Testis (tissue), 3 donors: ENCODE results near the gene GRIN3B. TPM values are rescaled to one million over a fixed set of nuclear protein-coding genes. Genes with fewer than 3 reads are reported as not detected.

ENCODE experiments used
- DNase-seq: peaks from one replicate; pipeline ENCODE4 v3.0.0-alpha.2; 2019
- H3K27ac ChIP-seq, 2 donors: fragments of 200-600 bp; sonication (generic); one replicate each; pipeline ENCODE4 v1.5.1; 2019
- H3K27me3 ChIP-seq: fragments of 200-600 bp; sonication (generic); one replicate; pipeline ENCODE4 v1.5.1; 2019
- H3K36me3 ChIP-seq: fragments of 200-600 bp; sonication (generic); one replicate; pipeline ENCODE4 v1.5.1; 2017; ENCODE audit warnings: low read depth; ENCODE audit errors: missing control alignments
- H3K4me1 ChIP-seq: fragments of 200-600 bp; sonication (generic); one replicate; pipeline ENCODE4 v1.5.1; 2019
- H3K4me3 ChIP-seq, 2 donors: fragments of 200-600 bp; sonication (generic); one replicate each; pipeline ENCODE4 v1.5.1; 2017 to 2019
- H3K9me3 ChIP-seq: fragments of 200-600 bp; sonication (generic); one replicate; pipeline ENCODE4 v1.5.1; 2017
- POLR2A ChIP-seq: fragments of 450-650 bp; IDR thresholded peaks from one replicate; pipeline ENCODE4 v1.6.1; 2017; ENCODE audit warnings: antibody characterized with exemption, mild to moderate bottlenecking, moderate library complexity
- WGBS, 2 donors: methylation state at CpG; one replicate each; pipeline ENCODE4 v1.1.5; 2018; 5-methylcytosine and 5-hydroxymethylcytosine counted together
- intact Hi-C: fragments of 100-400 bp; cut with DNase I; formaldehyde crosslinking; loops from one replicate; pipeline ENCODE4 v1.15.1; 2023; ENCODE audit warnings: low total_unique reads
- polyA plus RNA-seq: library from polyadenylated mRNA; stranded (reverse); fragments of 350-450 nt; fragmentation: Illumina TruSeq; extraction: RNeasy Lipid Tissue Mini Kit (QIAGEN cat#74804); gene quantifications from one replicate; pipeline ENCODE4 v1.2.3, GENCODE V29; 2014; ENCODE audit warnings: low read depth, low replicate concordance; ENCODE audit not compliant: insufficient read depth
- total RNA-seq, 2 donors: library from RNA; depleted of rRNA; stranded (reverse); fragments of >200 nt; gene quantifications; one replicate each; pipeline ENCODE4 v1.2.3, GENCODE V29; 2016
- TF ChIP-seq, protein P1 (sequence below), 3 experiments: fragments of 450-650 bp in 2 of 3; fragments of 200-600 bp in 1 of 3; sonication (generic) in 1 of 3; IDR thresholded peaks; one replicate each; pipeline ENCODE4 v1.5.1; 2016 to 2019; ENCODE audit warnings: antibody characterized with exemption in 3 of 3, mild to moderate bottlenecking in 2 of 3, moderate library complexity in 1 of 3

GRIN3B gene
- total and polyA plus RNA-seq, 3 donors from 2014 or later: 1.1 to 2.4 (median 1.3) TPM

- 88 to 92% methylated on average over 7 to 10 of the region's 11 CpGs for WGBS, 2 donors
- intact Hi-C loops: no loop called here
Measured at GRCh38 chr19:963486-963951, 36.7 kb upstream of the GRIN3B start.

DNA sequence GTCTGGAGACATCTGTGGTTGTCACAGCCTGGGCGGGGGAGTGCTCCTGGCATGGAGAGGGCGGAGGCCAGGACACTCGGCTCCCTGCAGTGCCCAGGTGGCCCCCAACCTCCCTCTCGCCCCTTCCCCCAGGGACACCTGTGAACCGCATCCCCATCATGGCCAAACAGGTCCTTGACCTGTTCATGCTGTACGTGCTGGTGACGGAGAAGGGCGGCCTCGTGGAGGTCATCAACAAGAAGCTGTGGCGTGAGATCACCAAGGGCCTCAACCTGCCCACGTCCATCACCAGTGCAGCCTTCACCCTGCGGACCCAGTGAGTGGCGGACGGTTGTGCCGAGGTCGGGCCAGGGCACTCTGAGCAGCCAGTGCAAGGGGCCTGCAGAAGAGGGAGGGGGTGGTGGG lies 36.1 kb upstream of the GRIN3B start:
- H3K36me3 ChIP-seq: no peaks in the 10 kb centered on the region
- no peak overlapping the region for H3K27ac ChIP-seq
- intact Hi-C loops: no loop called here
- TF ChIP-seq, protein P1, sequence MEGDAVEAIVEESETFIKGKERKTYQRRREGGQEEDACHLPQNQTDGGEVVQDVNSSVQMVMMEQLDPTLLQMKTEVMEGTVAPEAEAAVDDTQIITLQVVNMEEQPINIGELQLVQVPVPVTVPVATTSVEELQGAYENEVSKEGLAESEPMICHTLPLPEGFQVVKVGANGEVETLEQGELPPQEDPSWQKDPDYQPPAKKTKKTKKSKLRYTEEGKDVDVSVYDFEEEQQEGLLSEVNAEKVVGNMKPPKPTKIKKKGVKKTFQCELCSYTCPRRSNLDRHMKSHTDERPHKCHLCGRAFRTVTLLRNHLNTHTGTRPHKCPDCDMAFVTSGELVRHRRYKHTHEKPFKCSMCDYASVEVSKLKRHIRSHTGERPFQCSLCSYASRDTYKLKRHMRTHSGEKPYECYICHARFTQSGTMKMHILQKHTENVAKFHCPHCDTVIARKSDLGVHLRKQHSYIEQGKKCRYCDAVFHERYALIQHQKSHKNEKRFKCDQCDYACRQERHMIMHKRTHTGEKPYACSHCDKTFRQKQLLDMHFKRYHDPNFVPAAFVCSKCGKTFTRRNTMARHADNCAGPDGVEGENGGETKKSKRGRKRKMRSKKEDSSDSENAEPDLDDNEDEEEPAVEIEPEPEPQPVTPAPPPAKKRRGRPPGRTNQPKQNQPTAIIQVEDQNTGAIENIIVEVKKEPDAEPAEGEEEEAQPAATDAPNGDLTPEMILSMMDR (IDR thresholded peaks at IDR 0.05): no peak
- TF ChIP-seq POLR2A: no peak
- H3K9me3 ChIP-seq: no peaks in the 10 kb centered on the region
- H3K4me1 ChIP-seq: no peaks in the 10 kb centered on the region
- no peak for DNase-seq
- H3K27me3 ChIP-seq: no peaks in the 10 kb centered on the region
- 92 to 100% methylated on average over 1 to 16 of the region's 16 CpGs for WGBS, 2 donors
- H3K4me3 ChIP-seq: no peak overlapping the region

More at GRCh38 chr19:963486-963951, 36.7 kb upstream of the GRIN3B start:
- Histone ChIP-seq H3K9me3 (no peaks in the 10 kb centered on the region), H3K4me3 (no peak overlapping the region), H3K27ac (no peak overlapping the region), H3K4me1 (no peaks in the 10 kb centered on the region), H3K27me3 (no peaks in the 10 kb centered on the region), H3K36me3 (no peaks in the 10 kb centered on the region)
- no peak for DNase-seq
- TF ChIP-seq, protein P1 (IDR thresholded peaks at IDR 0.05): no peak
- TF ChIP-seq POLR2A: no peak

DNA sequence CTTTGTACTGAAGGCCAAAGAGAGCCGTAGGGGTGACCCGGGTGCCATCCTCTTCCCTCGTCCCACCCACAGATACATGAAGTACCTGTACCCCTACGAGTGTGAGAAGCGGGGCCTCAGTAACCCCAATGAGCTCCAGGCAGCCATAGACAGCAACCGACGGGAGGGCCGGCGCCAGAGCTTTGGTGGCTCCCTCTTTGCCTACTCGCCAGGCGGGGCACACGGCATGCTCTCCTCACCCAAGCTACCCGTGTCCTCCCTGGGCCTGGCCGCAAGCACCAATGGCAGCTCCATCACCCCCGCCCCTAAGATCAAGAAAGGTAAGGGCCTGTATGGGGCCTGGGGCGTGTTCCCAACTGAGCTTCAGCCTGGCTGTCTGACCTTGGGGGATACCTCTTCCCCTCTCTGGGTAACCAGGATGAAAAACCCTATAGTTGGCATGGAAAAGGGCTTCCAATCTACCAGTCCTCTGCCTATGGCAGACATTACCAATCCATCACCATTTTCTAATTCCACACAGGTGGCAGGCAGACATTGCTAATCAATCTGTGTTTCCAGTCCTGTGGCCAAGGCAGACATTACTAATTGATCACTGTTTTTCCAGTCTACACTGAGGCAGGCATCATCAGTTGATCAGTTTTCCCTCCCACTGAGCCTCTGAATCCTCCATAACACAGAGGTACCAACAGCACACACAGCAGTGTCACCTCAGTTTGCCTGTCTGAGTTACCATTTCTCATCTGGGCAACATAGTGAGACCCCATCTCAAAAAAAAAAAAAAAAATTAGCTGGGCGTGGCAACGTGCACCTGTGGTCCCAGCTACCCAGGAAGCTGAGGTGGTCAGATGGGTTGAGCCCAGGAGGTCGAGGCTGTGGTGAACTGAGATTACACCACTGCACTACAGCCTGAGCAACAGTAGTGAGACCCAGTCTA lies 35.2 kb upstream of the GRIN3B start:
- H3K27me3 ChIP-seq: no peaks in the 10 kb centered on the region
- TF ChIP-seq, protein P1 (IDR thresholded peaks at IDR 0.05): no peak
- TF ChIP-seq POLR2A: no peak
- no peak overlapping the region for H3K27ac ChIP-seq
- intact Hi-C loops: no loop called here
- no peaks in the 10 kb centered on the region for H3K36me3 ChIP-seq
- H3K9me3 ChIP-seq: no peaks in the 10 kb centered on the region
- 86 to 99% methylated on average over 4 to 19 of the region's 19 CpGs for WGBS, 2 donors
- no peaks in the 10 kb centered on the region for H3K4me1 ChIP-seq
- H3K4me3 ChIP-seq: no peak overlapping the region
- no peak for DNase-seq

GRCh38 chr19:966485-967088 lies 33.6 kb upstream of the GRIN3B start:
- Histone ChIP-seq H3K4me1 (no peaks in the 10 kb centered on the region), H3K36me3 (no peaks in the 10 kb centered on the region), H3K27ac (no peak overlapping the region), H3K9me3 (no peaks in the 10 kb centered on the region), H3K4me3 (no peak overlapping the region), H3K27me3 (no peaks in the 10 kb centered on the region)
- no peak for TF ChIP-seq POLR2A
- TF ChIP-seq, protein P1 (IDR thresholded peaks at IDR 0.05): no peak
- WGBS, 2 donors: 81 to 88% methylated on average over 11 to 17 of the region's 17 CpGs
- intact Hi-C loops: no loop called here
- DNase-seq: no peak
